Endodermal cell (in vitro differentiated cells): Measurements from ENCODE around the gene HLA-DMB. TPM values are rescaled to one million over a fixed set of nuclear protein-coding genes. Genes with fewer than 3 reads are reported as not detected.

ENCODE experiments used
- DNase-seq: peaks from one replicate; pipeline ENCODE4 v3.0.0-alpha.2; 2017
- H3K27ac ChIP-seq: 2 replicates; pipeline ENCODE4 v1.5.1; 2013; ENCODE audit warnings: mild to moderate bottlenecking, low read depth, low read length, moderate library complexity
- H3K27me3 ChIP-seq: 2 replicates; pipeline ENCODE4 v1.6.1; 2013; ENCODE audit warnings: mild to moderate bottlenecking, low read length, moderate library complexity; ENCODE audit not compliant: insufficient read depth, control insufficient read depth, poor library complexity, severe bottlenecking
- H3K36me3 ChIP-seq: 2 replicates; pipeline ENCODE4 v1.7.0; 2013; ENCODE audit warnings: mild to moderate bottlenecking, low read length, moderate library complexity; ENCODE audit not compliant: control insufficient read depth, insufficient read depth
- H3K4me1 ChIP-seq: one replicate; pipeline ENCODE4 v1.7.0; 2013; ENCODE audit warnings: low read length; ENCODE audit not compliant: control insufficient read depth, insufficient read depth
- H3K4me3 ChIP-seq: 2 replicates; pipeline ENCODE4 v1.5.1; 2013; ENCODE audit warnings: mild to moderate bottlenecking, low read length, moderate library complexity
- H3K9ac ChIP-seq: 2 replicates; pipeline ENCODE4 v1.6.1; 2013; ENCODE audit warnings: mild to moderate bottlenecking, low read length, moderate library complexity; ENCODE audit not compliant: poor library complexity, severe bottlenecking; ENCODE audit errors: extremely low read depth
- H3K9me3 ChIP-seq: 2 replicates; pipeline ENCODE4 v1.6.1; 2013; ENCODE audit warnings: mild to moderate bottlenecking, low read length, moderate library complexity; ENCODE audit not compliant: control insufficient read depth
- H3K27ac Mint-ChIP-seq: 2 replicates; pipeline ENCODE4 v1.8.0; 2020; ENCODE audit warnings: mixed read lengths
- H3K27me3 Mint-ChIP-seq: 2 replicates; pipeline ENCODE4 v1.8.0; 2021; ENCODE audit warnings: mild to moderate bottlenecking, mixed read lengths; ENCODE audit not compliant: insufficient read depth
- H3K36me3 Mint-ChIP-seq: 2 replicates; pipeline ENCODE4 v1.8.0; 2020; ENCODE audit warnings: low read depth, mixed read lengths
- H3K4me1 Mint-ChIP-seq: 2 replicates; pipeline ENCODE4 v1.8.0; 2020; ENCODE audit warnings: mixed read lengths
- H3K4me3 Mint-ChIP-seq: 2 replicates; pipeline ENCODE4 v1.8.0; 2020; ENCODE audit warnings: mild to moderate bottlenecking, moderate library complexity, mixed read lengths
- H3K9me3 Mint-ChIP-seq: 2 replicates; pipeline ENCODE4 v1.8.0; 2020; ENCODE audit warnings: mild to moderate bottlenecking, mixed read lengths
- WGBS, 2 experiments: methylation state at CpG; one replicate each; pipeline versions ENCODE4 v1.1.5 to v1.1.7; 2013; ENCODE audit warnings: missing lambda C conversion rate in 2 of 2, mixed read lengths in 1 of 2; ENCODE audit not compliant: insufficient coverage in 1 of 2, insufficient read length in 1 of 2; 5-methylcytosine and 5-hydroxymethylcytosine counted together
- total RNA-seq, 2 donors: library from RNA; stranded (reverse); fragmentation: NEBNext Ultra II Directional in 1 of 2; extraction: Animal tissue kit (Norgen Biotek cat#: 25700) in 1 of 2; gene quantifications; 2 replicates in 1 of 2; 3 replicates in 1 of 2; pipeline ENCODE4 v1.2.1, GENCODE V29; 2021
- TF ChIP-seq, protein P1 (sequence below): fragments of 200-600 bp; sonication (generic); conservative IDR thresholded peaks from 2 replicates; pipeline ENCODE4 v1.5.0; 2021; ENCODE audit warnings: antibody characterized with exemption, mild to moderate bottlenecking

Gene HLA-DMB
- total RNA-seq, 2 donors from 2014 or later: 0.24 to 1.8 TPM

DNA sequence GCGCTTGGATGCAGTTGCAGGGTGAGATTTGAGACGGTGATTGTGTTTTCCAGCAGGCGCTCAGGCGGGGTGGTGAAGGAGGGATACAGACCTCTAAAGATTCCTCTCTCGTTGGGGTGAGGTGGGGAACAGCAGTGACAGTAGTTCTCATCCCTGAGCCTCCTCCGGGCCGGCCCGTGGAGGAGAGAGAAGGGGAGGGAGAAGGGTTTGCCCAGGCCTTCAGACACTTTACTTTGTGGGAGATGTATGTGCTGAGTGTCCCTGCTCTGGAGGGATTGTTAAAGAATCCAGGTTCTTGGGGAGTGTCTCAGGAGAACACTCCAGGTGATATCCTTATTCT lies 45.9 kb downstream of the HLA-DMB start:
- no peaks in the 10 kb centered on the region for H3K9me3 Mint-ChIP-seq
- peaks cover 5% of the 10 kb centered on the region for H3K4me1 ChIP-seq
- H3K27me3 ChIP-seq: no peaks in the 10 kb centered on the region
- H3K27me3 Mint-ChIP-seq: peaks cover 7% of the 10 kb centered on the region
- H3K9me3 ChIP-seq: no peaks in the 10 kb centered on the region
- peaks cover 7% of the 10 kb centered on the region for H3K4me1 Mint-ChIP-seq
- peak overlapping the region; percentile 95 for H3K4me3 Mint-ChIP-seq
- TF ChIP-seq, protein P1, sequence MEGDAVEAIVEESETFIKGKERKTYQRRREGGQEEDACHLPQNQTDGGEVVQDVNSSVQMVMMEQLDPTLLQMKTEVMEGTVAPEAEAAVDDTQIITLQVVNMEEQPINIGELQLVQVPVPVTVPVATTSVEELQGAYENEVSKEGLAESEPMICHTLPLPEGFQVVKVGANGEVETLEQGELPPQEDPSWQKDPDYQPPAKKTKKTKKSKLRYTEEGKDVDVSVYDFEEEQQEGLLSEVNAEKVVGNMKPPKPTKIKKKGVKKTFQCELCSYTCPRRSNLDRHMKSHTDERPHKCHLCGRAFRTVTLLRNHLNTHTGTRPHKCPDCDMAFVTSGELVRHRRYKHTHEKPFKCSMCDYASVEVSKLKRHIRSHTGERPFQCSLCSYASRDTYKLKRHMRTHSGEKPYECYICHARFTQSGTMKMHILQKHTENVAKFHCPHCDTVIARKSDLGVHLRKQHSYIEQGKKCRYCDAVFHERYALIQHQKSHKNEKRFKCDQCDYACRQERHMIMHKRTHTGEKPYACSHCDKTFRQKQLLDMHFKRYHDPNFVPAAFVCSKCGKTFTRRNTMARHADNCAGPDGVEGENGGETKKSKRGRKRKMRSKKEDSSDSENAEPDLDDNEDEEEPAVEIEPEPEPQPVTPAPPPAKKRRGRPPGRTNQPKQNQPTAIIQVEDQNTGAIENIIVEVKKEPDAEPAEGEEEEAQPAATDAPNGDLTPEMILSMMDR: no peak
- H3K9ac ChIP-seq: peak overlapping the region; percentile 44
- no peaks in the 10 kb centered on the region for H3K36me3 Mint-ChIP-seq
- H3K27ac ChIP-seq: no peak overlapping the region
- whole genome bisulfite sequencing, 2 experiments: 2 to 4% methylated on average over 8 of the region's 8 CpGs
- peak overlapping the region; percentile 94 for H3K4me3 ChIP-seq
- peak overlapping the region; percentile 98 for H3K27ac Mint-ChIP-seq
- no peak for DNase-seq
- H3K36me3 ChIP-seq: no peaks in the 10 kb centered on the region

DNA sequence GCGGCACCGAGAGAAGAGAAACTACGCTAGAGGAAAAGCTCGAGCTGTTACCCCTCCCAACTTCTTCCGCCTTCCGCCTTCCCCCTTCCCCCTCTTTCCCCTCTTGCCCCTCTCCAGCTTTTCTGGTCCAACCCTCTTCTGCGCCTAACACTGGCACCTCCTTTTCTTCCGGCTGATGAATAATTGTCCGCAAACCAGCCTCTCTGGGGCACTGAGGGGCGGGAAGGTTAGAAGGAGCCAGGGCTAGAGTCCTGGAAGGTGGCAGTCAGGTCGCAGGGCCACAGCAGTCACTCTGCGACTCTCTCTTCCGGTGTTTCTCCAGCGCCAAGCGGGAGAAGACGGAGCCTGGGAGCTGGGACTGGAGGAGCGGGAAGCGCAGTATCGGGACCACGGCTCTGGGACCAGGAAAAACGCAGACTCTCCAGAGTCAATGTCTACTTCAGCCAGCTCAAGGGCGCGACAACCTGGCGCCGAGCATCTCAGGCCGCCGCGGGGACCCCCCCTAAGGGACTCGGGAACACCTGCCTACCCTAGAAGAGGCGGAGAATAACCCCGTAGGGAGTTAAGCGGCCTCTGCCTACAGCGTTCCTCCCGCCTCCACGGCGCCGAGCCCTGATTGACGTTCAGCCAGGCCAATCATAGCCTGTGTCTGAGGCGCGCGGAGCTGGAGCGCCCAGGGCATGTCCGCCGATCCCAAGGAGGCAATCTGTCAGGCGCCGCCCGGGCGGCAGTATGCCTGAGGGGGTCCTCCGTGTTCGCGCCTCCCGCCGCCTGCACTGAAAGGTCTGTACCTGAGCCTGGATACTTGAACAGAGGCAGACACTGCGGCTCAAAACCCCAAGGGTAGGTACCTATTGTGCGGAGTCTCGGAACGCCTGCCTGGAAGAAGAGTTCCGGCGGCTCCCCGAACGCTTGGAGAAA lies 46.5 kb downstream of the HLA-DMB start:
- H3K4me3 ChIP-seq: peak overlapping the region; percentile 94
- H3K9ac ChIP-seq: peak overlapping the region; percentile 44
- peaks cover 5% of the 10 kb centered on the region for H3K4me1 ChIP-seq
- H3K9me3 ChIP-seq: no peaks in the 10 kb centered on the region
- H3K36me3 ChIP-seq: no peaks in the 10 kb centered on the region
- H3K27ac ChIP-seq: peak overlapping the region; percentile 72
- peak overlapping the region; percentile 95 for H3K4me3 Mint-ChIP-seq
- peak; percentile 99 for DNase-seq
- no peaks in the 10 kb centered on the region for H3K27me3 ChIP-seq
- H3K36me3 Mint-ChIP-seq: no peaks in the 10 kb centered on the region
- peak overlapping the region; percentile 98 for H3K27ac Mint-ChIP-seq
- H3K27me3 Mint-ChIP-seq: peaks cover 7% of the 10 kb centered on the region
- WGBS, 2 experiments: 0% methylated on average over 18 to 61 of the region's 61 CpGs
- peaks cover 7% of the 10 kb centered on the region for H3K4me1 Mint-ChIP-seq
- TF ChIP-seq, protein P1: peak; percentile 30
- H3K9me3 Mint-ChIP-seq: no peaks in the 10 kb centered on the region

DNA sequence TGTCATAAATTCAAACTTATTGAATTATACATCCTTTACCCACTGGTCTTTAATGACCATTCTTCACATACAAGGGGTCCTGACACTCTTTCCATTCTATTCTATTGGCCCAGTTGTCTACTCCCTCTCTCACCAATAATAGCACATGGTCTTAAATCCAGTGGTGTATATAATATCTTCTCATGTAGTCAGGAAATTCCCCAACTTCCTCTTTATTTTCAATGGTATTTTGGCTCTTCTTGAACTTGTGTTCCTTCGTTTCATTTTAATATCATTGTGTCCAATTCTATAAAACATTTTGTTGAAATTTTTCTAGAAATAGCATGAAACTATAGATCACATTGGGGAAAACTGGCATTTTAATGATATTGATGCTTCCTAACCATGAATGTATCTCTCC lies 50.0 kb downstream of the HLA-DMB start:
- Mint-ChIP-seq H3K4me1 (peaks cover 7% of the 10 kb centered on the region), H3K4me3 (no peak overlapping the region), H3K27me3 (peaks cover 10% of the 10 kb centered on the region), H3K9me3 (no peaks in the 10 kb centered on the region), H3K36me3 (no peaks in the 10 kb centered on the region), H3K27ac (no peak overlapping the region)
- H3K36me3 ChIP-seq: no peaks in the 10 kb centered on the region
- no peak overlapping the region for H3K27ac ChIP-seq
- H3K4me1 ChIP-seq: peaks cover 5% of the 10 kb centered on the region
- H3K4me3 ChIP-seq: no peak overlapping the region
- no peaks in the 10 kb centered on the region for H3K9me3 ChIP-seq
- no peak for DNase-seq
- TF ChIP-seq, protein P1: no peak
- no peak overlapping the region for H3K9ac ChIP-seq
- WGBS, 2 experiments: 100% methylated on average over 1 of the region's 1 CpG; no CpG with 5 or more reads in 1 of the 2 experiments
- H3K27me3 ChIP-seq: no peaks in the 10 kb centered on the region
